ENCODE measurements around the gene CRIP2. TPM values are rescaled to one million over a fixed set of nuclear protein-coding genes. Genes with fewer than 3 reads are reported as not detected.

CRIP2 gene
- polyA plus RNA-seq, 5 donors, result 121 to 333 (median 174) TPM

- DNase-seq, result no peak
These were observed 22.4 kb downstream of the CRIP2 start for GRCh38 chr14:105496831-105497591.

GRCh38 chr14:105497671-105498429 is 23.2 kb downstream of the CRIP2 start:
- DNase-seq, result no peak

GRCh38 chr14:105498430-105499255 is 24.0 kb downstream of the CRIP2 start:
- no peak for DNase-seq

- no peak for DNase-seq
These were observed 24.8 kb downstream of the CRIP2 start for GRCh38 chr14:105499256-105500035.

GRCh38 chr14:105500036-105500725 is 25.6 kb downstream of the CRIP2 start:
- no peak for DNase-seq

- no peak for DNase-seq
These were observed 26.1 kb downstream of the CRIP2 start for GRCh38 chr14:105500726-105501101.

- DNase-seq, result no peak
These were observed 27.1 kb downstream of the CRIP2 start for GRCh38 chr14:105501504-105502291.

- no peak for DNase-seq
These were observed 28.1 kb downstream of the CRIP2 start for GRCh38 chr14:105502446-105503295.

GRCh38 chr14:105503296-105503640 is 28.6 kb downstream of the CRIP2 start:
- no peak for DNase-seq

- no peak for DNase-seq
These were observed 29.5 kb downstream of the CRIP2 start for GRCh38 chr14:105503935-105504692.

DNA sequence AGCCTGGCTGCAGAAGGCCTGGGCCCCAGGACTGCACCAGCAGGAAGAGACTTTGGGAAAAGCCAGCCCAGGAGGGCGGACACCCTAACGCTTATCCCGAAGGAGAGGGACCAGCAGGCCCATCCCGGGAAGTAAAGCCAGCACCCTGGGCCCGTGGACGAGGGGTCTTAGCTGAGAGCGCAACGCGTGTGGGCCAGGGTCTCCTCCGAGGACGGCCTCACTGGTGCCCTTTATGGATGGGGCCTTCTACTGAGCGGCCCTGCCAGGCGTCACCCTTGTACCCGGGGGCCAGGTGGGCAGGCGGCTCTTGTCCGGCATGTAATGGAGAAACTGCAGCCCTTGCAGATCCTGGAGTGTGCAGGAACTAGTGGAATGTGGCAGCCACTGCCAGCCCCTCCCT is 30.5 kb downstream of the CRIP2 start:
- DNase-seq, result no peak

DNA sequence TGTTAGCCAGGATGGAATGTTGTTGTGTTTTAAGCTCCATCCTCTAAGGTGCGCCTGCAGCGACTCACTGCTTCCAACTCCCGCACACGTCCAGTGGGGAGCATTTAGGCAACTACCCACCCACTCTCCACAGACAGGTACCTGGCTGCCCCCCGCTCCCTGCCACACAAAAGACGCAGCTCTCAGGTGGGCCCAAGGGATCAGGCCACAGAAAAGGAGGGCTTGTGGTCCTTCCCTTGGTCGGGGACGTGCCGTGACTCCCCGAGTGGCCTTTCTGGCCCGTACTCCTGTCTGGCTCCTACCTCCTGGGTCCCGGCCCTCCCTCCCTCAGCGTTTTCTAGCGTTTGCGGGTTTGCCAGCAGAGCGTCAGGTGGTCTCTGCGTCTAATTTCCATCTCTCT is 32.6 kb downstream of the CRIP2 start:
- no peak for DNase-seq

DNA sequence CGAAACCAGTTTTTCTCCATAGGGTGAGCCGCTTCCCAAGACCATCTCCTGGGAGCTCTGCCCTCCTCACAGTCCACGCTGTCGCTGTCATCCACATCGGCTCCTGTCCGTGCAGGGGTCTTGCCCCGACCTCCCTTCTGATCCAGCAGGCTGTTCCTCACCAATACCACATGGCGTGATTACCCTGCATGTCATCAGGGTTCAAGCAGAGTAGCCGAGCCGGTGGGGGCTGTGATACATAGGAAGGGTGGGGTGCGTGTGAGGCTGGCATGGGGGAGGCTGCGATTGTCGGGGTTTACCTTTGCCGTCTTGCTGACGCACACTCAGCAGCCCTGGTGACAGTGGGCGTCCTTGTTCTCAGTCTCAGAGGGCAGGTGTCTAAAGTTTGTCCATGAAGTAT is 33.4 kb downstream of the CRIP2 start:
- DNase-seq, result no peak

GRCh38 chr14:105508601-105509000 is 34.0 kb downstream of the CRIP2 start:
- no peak for DNase-seq

DNA sequence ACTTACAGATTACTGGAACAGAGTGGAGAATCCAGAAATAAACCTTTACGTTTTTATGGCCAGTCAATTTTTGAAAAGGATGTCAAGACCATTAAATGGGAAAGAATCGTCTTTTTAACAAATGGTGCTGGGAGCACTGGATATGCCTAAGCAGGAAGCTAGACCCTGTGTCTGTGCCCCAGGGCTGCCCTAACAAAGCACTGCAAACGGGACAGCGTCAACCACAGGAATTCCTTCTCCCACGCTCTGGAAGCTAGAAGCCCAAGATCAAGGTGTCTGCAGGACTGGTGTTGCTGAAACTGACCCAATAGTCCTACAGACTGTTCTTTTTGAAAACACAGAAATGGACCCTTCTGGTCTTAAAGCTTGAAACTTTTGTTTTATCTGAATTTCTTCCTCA is 42.5 kb downstream of the CRIP2 start:
- no peak for DNase-seq

DNA sequence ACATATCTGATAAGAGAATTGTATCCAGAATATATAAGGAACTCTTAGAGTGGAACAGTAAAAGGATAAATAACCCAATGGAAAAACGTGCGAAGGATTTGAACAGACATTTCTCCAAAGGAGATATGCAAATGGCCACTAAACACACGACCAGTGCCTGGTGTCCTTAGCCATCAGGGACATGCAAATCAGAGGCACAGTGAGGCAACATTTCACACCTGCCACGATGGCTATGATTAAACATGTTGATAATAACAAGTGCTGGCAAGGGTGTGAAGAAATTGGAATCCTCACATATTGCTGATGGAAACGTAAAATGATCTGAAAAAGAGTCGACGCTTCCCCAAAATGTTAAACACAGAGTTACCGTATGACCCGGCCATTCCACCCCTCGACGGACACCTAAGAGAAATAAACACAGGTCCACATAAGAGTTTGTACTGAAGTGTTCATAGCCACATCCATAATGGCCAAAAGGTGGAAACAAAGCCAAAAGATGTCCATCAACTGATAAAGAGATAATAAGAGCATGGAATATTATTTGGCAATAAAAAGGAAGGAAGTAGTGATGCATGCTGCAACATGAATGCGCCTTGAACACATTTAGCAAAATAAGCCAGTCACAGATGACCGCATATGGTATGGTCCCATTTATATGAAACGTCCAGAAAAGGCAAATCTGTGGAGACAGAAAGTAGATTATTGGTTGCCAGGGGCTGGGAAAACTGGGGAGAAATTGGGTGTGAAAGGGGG is 45.5 kb downstream of the CRIP2 start:
- no peak for DNase-seq

GRCh38 chr14:105525326-105525725 is 50.7 kb downstream of the CRIP2 start:
- no peak for DNase-seq
